ENCODE results near the gene FIGLA. TPM values are rescaled to one million over a fixed set of nuclear protein-coding genes. Genes with fewer than 3 reads are reported as not detected.
A peak's percentile ranks its signal among the peaks of the same experiment; 100 is the strongest.

FIGLA gene
- total and polyA plus RNA-seq, 2 experiments from 2014 or later, result not detected

- no peaks in the 10 kb centered on the region for H3K36me3 ChIP-seq (ENCODE audit: low read depth)
- H3K9ac ChIP-seq, result no peak overlapping the region
- no peak overlapping the region for H3K4me3 ChIP-seq
- no peaks in the 10 kb centered on the region for H3K4me1 ChIP-seq (ENCODE audit: insufficient read depth)
- in situ Hi-C loops (cut with MboI), result loop anchor here (25.0 kb wide), 1 partner anchor 483 kb away; the partner anchor contains the start of gene FAM136A
- H3K9me2 ChIP-seq (ENCODE audit: insufficient read depth), result no peaks in the 10 kb centered on the region
- no peaks in the 10 kb centered on the region for H3F3A ChIP-seq (ENCODE audit: insufficient read depth)
- no peaks in the 10 kb centered on the region for H3K9me3 ChIP-seq (ENCODE audit: low read depth)
- no peak overlapping the region for H3K4me2 ChIP-seq (ENCODE audit: unreplicated experiment)
- DNase-seq, result no peak
- H3K27me3 ChIP-seq (replicated peaks; ENCODE audit: insufficient read depth), result peaks cover 33% of the 10 kb centered on the region
- no peak overlapping the region for H2AFZ ChIP-seq
- H3K79me2 ChIP-seq (ENCODE audit: insufficient read depth), result no peaks in the 10 kb centered on the region
- TF ChIP-seq EZH2 (IDR thresholded peaks at IDR 0.05; ENCODE audit: insufficient read depth, poor library complexity, severe bottlenecking), result no peak
- TF ChIP-seq EZH2phosphoT487 (IDR thresholded peaks at IDR 0.05; ENCODE audit: insufficient read depth, low read depth), result no peak
- no peak overlapping the region for H3K27ac ChIP-seq
- H4K20me1 ChIP-seq (ENCODE audit: insufficient read depth), result no peaks in the 10 kb centered on the region
- WGBS, 2 experiments (ENCODE audit: low coverage in 1 of 2, low lambda C conversion rate in 2 of 2, missing lambda C conversion rate in 2 of 2), result 40 to 44% methylated on average over 4 of the region's 4 CpGs
Observed at GRCh38 chr2:70795164-70795995, 4.9 kb upstream of the FIGLA start.

DNA sequence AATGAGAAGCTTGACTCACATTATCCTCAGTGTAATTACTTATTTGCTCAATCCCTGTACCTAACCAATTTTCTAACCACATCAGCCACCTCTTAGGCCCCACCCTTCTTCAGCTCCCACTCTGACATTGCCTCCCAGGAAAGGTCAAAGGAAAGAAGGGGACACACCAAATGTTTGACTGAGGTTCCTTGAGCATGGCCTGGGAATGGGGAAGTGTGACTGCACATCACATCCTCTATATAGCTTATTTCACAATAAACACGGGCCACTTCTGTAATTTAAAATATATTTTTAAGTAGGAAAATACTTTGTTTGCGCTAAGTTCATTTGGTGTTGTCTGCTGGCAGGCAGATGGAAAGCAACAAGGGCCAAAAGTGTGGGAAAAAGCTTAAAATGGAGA lies 3.0 kb upstream of the FIGLA start:
- H3K9me3 ChIP-seq (ENCODE audit: low read depth), result no peaks in the 10 kb centered on the region
- no peak overlapping the region for H3K4me2 ChIP-seq (ENCODE audit: unreplicated experiment)
- no peaks in the 10 kb centered on the region for H3F3A ChIP-seq (ENCODE audit: insufficient read depth)
- H3K27me3 ChIP-seq (replicated peaks; ENCODE audit: insufficient read depth), result peaks cover 52% of the 10 kb centered on the region
- no peaks in the 10 kb centered on the region for H3K9me2 ChIP-seq (ENCODE audit: insufficient read depth)
- H3K36me3 ChIP-seq (ENCODE audit: low read depth), result no peaks in the 10 kb centered on the region
- H3K27ac ChIP-seq, result no peak overlapping the region
- H2AFZ ChIP-seq, result no peak overlapping the region
- H3K4me3 ChIP-seq, result no peak overlapping the region
- in situ Hi-C loops (cut with MboI), result loop anchor here (25.0 kb wide), 1 partner anchor 481 kb away; the partner anchor contains the start of gene FAM136A
- 31 to 39% methylated on average over 2 of the region's 2 CpGs for WGBS, 2 experiments (ENCODE audit: low coverage in 1 of 2, low lambda C conversion rate in 2 of 2, missing lambda C conversion rate in 2 of 2)
- TF ChIP-seq EZH2phosphoT487 (IDR thresholded peaks at IDR 0.05; ENCODE audit: insufficient read depth, low read depth) (no peak), EZH2 (IDR thresholded peaks at IDR 0.05; ENCODE audit: insufficient read depth, poor library complexity, severe bottlenecking) (no peak)
- H4K20me1 ChIP-seq (ENCODE audit: insufficient read depth), result no peaks in the 10 kb centered on the region
- DNase-seq, result no peak
- no peak overlapping the region for H3K9ac ChIP-seq
- H3K4me1 ChIP-seq (ENCODE audit: insufficient read depth), result no peaks in the 10 kb centered on the region
- H3K79me2 ChIP-seq (ENCODE audit: insufficient read depth), result no peaks in the 10 kb centered on the region

GRCh38 chr2:70789304-70790135 lies 923 bp downstream of the FIGLA start:
- no peaks in the 10 kb centered on the region for H3K79me2 ChIP-seq (ENCODE audit: insufficient read depth)
- no peaks in the 10 kb centered on the region for H3K36me3 ChIP-seq (ENCODE audit: low read depth)
- 4 to 6% methylated on average over 31 to 33 of the region's 33 CpGs for whole genome bisulfite sequencing, 2 experiments (ENCODE audit: low coverage in 1 of 2, low lambda C conversion rate in 2 of 2, missing lambda C conversion rate in 2 of 2)

More at GRCh38 chr2:70789304-70790135, 923 bp downstream of the FIGLA start:
- TF ChIP-seq EZH2 (IDR thresholded peaks at IDR 0.05; ENCODE audit: insufficient read depth, poor library complexity, severe bottlenecking), result peak; percentile 33
- TF ChIP-seq EZH2phosphoT487 (IDR thresholded peaks at IDR 0.05; ENCODE audit: insufficient read depth, low read depth), result no peak
- no peaks in the 10 kb centered on the region for H3K9me3 ChIP-seq (ENCODE audit: low read depth)
- no peak overlapping the region for H3K9ac ChIP-seq
- no peaks in the 10 kb centered on the region for H4K20me1 ChIP-seq (ENCODE audit: insufficient read depth)
- H3K4me1 ChIP-seq (ENCODE audit: insufficient read depth), result no peaks in the 10 kb centered on the region
- H3K4me3 ChIP-seq, result peak overlapping the region; percentile 18; the same call in 1 of the 2 replicates
- peaks cover 69% of the 10 kb centered on the region for H3K27me3 ChIP-seq (replicated peaks; ENCODE audit: insufficient read depth)
- DNase-seq, result peak; percentile 68
- in situ Hi-C loops (cut with MboI), result loop anchor here (10.0 to 25.0 kb wide), 2 partner anchors 135 to 477 kb away; partner anchors contain the start of gene FAM136A
- H3K4me2 ChIP-seq (ENCODE audit: unreplicated experiment), result peak overlapping the region; percentile 53
- no peaks in the 10 kb centered on the region for H3K9me2 ChIP-seq (ENCODE audit: insufficient read depth)
- H3F3A ChIP-seq (ENCODE audit: insufficient read depth), result no peaks in the 10 kb centered on the region
- no peak overlapping the region for H3K27ac ChIP-seq
- peak overlapping the region; percentile 20; the same call in 1 of the 2 replicates for H2AFZ ChIP-seq
